Measurements from ENCODE around the gene RRBP1. TPM values are rescaled to one million over a fixed set of nuclear protein-coding genes. Genes with fewer than 3 reads are reported as not detected.

Gene RRBP1
- total RNA-seq, 3 donors from 2014 or later, result 49.8 to 92.4 (median 78.0) TPM

DNA sequence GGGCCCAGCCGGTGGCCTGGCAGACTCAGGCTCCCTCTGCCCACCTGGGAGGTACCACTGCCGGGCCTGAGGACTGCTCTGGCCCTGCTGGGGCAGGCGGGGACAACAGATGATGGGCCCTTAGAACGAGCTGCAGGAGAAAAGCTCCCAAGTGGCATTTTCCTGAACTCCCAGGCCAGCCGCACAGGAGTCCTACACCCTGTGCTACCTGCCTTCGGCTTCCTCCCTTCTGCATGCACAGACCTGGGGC is 70.8 kb downstream of the RRBP1 start:
- H3K4me1 ChIP-seq, result peaks cover 4 to 5% of the 10 kb centered on the region in 2 donors
- TF ChIP-seq, protein P1, sequence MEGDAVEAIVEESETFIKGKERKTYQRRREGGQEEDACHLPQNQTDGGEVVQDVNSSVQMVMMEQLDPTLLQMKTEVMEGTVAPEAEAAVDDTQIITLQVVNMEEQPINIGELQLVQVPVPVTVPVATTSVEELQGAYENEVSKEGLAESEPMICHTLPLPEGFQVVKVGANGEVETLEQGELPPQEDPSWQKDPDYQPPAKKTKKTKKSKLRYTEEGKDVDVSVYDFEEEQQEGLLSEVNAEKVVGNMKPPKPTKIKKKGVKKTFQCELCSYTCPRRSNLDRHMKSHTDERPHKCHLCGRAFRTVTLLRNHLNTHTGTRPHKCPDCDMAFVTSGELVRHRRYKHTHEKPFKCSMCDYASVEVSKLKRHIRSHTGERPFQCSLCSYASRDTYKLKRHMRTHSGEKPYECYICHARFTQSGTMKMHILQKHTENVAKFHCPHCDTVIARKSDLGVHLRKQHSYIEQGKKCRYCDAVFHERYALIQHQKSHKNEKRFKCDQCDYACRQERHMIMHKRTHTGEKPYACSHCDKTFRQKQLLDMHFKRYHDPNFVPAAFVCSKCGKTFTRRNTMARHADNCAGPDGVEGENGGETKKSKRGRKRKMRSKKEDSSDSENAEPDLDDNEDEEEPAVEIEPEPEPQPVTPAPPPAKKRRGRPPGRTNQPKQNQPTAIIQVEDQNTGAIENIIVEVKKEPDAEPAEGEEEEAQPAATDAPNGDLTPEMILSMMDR (IDR thresholded peaks at IDR 0.05), result peak in 2 of 3 donors; percentile 49 to 60
- TF ChIP-seq POLR2AphosphoS5 (IDR thresholded peaks at IDR 0.05), result no peak
- no peaks in the 10 kb centered on the region for H3K9me3 ChIP-seq
- no peak overlapping the region for H3K4me3 ChIP-seq
- H3K27ac ChIP-seq, result peak overlapping the region; percentile 67 to 86
- no peak for DNase-seq (ENCODE audit: low spot score in 2 of 2)
- intact Hi-C loops (cut with DNase I; ENCODE audit: low total_unique reads), result no loop called here
- no peaks in the 10 kb centered on the region for H3K36me3 ChIP-seq
- no peaks in the 10 kb centered on the region for H3K27me3 ChIP-seq

DNA sequence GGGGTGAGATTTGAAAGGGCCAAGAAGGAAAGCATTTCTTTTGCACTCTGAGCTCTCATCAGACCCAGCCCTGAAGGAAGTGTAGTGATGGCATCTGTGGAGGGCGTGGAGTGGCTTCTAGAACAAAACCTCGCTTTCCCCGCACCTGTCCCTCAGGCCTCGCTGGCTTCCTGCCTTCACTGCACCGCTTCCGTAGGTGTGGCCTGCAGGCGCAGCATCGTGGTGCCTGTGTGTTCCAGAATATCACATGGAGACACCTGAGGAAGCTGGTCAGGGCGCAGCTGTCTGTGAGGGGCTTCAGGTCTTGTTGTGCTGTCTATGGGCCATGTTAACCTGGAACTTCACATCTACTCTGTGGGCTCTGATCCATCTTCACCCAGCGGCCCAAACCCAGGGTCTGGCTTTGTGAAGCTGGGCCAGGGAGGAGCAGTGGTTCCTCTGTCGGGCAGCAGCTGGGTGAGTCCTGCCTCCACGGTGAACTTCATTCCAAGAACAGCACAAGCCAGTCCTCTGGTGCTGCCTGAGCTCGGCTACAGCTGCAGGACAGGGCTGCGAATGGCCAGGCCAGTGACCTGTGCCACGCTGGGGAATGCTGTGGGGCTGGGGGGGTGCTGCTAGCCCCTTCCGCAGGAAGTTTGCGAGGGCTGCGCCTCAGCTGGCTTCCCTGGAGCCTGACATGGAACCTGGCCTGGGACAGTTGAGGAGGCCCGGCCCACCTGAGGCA is 71.3 kb downstream of the RRBP1 start:
- intact Hi-C loops (cut with DNase I; ENCODE audit: low total_unique reads), result no loop called here
- DNase-seq (ENCODE audit: low spot score in 2 of 2), result peak; percentile 61 to 68
- TF ChIP-seq POLR2A (IDR thresholded peaks at IDR 0.05) (no peak), POLR2AphosphoS5 (IDR thresholded peaks at IDR 0.05) (peak in 1 of 3 donors; percentile 20)
- H3K4me3 ChIP-seq, result no peak overlapping the region
- H3K4me1 ChIP-seq, result peaks cover 4 to 5% of the 10 kb centered on the region in 2 donors
- no peaks in the 10 kb centered on the region for H3K27me3 ChIP-seq
- no peaks in the 10 kb centered on the region for H3K9me3 ChIP-seq
- no peaks in the 10 kb centered on the region for H3K36me3 ChIP-seq
- H3K27ac ChIP-seq, result peak overlapping the region; percentile 67 to 86

DNA sequence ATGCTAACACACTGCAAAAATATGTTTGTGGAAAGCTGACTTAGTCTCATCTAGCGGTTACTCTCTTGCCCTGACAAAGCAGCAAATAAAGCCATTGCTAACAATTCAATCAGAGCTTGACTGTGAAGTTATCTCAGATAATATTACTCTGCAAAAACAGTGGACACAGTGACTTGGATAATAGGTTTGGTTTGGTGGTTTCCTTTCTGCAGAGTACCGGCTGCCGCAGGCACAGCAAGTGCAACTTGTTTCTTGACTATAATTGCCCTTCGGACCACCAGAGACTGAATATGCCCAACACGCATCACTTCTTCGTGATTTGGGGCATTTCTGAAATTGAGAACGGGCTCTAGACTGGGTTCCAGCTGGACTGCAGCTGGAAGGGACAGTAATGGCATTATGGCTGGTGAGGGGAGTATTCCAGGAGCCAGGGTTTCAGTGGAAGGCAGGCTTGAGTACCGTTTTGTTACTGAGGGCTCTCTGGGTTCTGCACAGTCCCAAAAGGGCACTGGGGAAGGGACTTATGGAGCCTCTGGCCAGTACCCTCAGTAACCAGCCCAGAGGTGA is 72.1 kb downstream of the RRBP1 start:
- intact Hi-C loops (cut with DNase I; ENCODE audit: low total_unique reads), result no loop called here
- no peak for DNase-seq (ENCODE audit: low spot score in 2 of 2)
- Histone ChIP-seq H3K4me1 (peaks cover 4 to 5% of the 10 kb centered on the region in 2 donors), H3K27me3 (no peaks in the 10 kb centered on the region), H3K27ac (peak overlapping the region; percentile 67 to 86), H3K36me3 (no peaks in the 10 kb centered on the region), H3K9me3 (no peaks in the 10 kb centered on the region), H3K4me3 (no peak overlapping the region)
- TF ChIP-seq, protein P1 (IDR thresholded peaks at IDR 0.05), result no peak
- TF ChIP-seq POLR2A (IDR thresholded peaks at IDR 0.05) (no peak), POLR2AphosphoS5 (IDR thresholded peaks at IDR 0.05) (no peak)

DNA sequence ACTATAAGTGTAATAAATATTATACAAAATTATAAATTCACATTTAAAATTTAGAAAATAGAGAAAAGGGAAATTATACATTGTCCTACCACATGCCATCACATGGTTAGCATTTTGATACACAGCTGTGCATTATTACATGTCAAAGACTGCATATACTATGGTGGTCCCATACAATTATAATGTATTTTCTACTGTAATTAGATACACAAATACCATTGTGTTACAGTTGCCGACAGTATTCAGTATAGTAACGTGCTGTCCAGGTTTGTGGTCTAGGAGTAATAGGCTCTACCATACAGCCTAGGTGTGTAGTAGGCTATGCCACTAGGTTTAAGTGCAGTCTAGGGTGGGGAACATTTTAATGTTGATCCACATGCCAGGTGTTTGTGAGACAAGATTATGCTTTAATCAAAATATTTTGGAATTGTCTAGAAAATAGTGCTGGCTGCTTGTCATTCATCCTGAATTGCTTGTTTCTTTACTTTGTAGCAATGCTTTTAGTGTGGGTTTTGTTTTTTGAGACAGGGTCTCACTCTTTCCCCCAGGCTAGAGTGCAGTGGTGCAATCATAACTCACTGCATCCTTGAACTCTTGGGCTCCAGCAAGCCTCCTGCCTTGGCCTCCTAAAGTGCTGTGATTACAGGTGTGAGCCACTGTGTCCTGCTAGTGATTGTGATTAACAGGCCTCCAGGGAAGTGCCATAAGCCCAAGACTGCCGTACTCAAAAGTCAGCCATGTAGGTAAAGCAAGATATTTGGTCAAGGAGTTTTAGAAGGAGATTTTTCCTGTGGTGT is 73.1 kb downstream of the RRBP1 start:
- Histone ChIP-seq H3K27ac (peak overlapping the region in 1 of 2 donors; percentile 40), H3K4me1 (peaks cover 4 to 5% of the 10 kb centered on the region in 2 donors), H3K27me3 (no peaks in the 10 kb centered on the region), H3K9me3 (no peaks in the 10 kb centered on the region), H3K4me3 (no peak overlapping the region), H3K36me3 (no peaks in the 10 kb centered on the region)
- TF ChIP-seq, protein P1 (IDR thresholded peaks at IDR 0.05), result no peak
- TF ChIP-seq POLR2AphosphoS5 (IDR thresholded peaks at IDR 0.05) (no peak), POLR2A (IDR thresholded peaks at IDR 0.05) (no peak)
- intact Hi-C loops (cut with DNase I; ENCODE audit: low total_unique reads), result no loop called here
- no peak for DNase-seq (ENCODE audit: low spot score in 2 of 2)

DNA sequence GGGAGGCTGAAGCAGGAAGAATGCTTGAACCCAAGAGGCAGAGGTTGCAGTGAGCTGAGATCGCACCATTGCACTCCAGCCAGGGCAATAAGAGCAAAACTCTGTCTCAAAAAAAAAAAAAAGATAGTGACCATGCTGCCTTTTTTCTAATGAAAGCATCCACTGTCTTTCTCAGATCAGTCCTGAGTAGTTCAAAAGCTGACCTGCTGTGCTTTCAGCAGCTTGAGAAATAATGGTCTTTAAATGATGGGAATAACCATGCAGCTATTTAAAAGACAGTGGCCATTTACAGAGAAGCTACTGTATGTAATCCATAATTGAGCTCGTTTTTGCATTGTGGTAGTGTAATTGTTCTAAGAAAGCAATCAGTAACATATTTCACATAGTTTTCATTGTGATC is 76.0 kb downstream of the RRBP1 start:
- Histone ChIP-seq H3K4me1 (peaks cover 0 to 5% of the 10 kb centered on the region in 2 donors), H3K4me3 (no peak overlapping the region), H3K27ac (peak overlapping the region; percentile 48 to 49), H3K27me3 (no peaks in the 10 kb centered on the region), H3K9me3 (no peaks in the 10 kb centered on the region), H3K36me3 (no peaks in the 10 kb centered on the region)
- DNase-seq (ENCODE audit: low spot score in 2 of 2), result no peak
- intact Hi-C loops (cut with DNase I; ENCODE audit: low total_unique reads), result no loop called here
- TF ChIP-seq POLR2AphosphoS5 (IDR thresholded peaks at IDR 0.05), result no peak
- TF ChIP-seq, protein P1 (IDR thresholded peaks at IDR 0.05), result no peak
- no peak for TF ChIP-seq POLR2A (IDR thresholded peaks at IDR 0.05)

Measured in breast epithelium (tissue), 4 donors.